Measurements from ENCODE around the gene TAOK2.
A peak's percentile ranks its signal among the peaks of the same experiment; 100 is the strongest.
"Not testable (repeated sequence)": the region's sequence is repeated elsewhere in the genome, so short reads cannot be mapped to it uniquely, and the experiment has no call there.

TAOK2 gene

GRCh38 chr16:30025156-30025555 lies 51.5 kb downstream of the TAOK2 start:
- DNase-seq (ENCODE audit: low spot score), result no peak

- DNase-seq (ENCODE audit: low spot score), result no peak
These were observed 51.9 kb downstream of the TAOK2 start for GRCh38 chr16:30025574-30025973.

GRCh38 chr16:30026449-30026848 lies 52.8 kb downstream of the TAOK2 start:
- DNase-seq (ENCODE audit: low spot score), result no peak

GRCh38 chr16:30027588-30028437 lies 54.1 kb downstream of the TAOK2 start:
- DNase-seq (ENCODE audit: low spot score), result no peak

GRCh38 chr16:30028438-30029076 lies 54.9 kb downstream of the TAOK2 start:
- DNase-seq (ENCODE audit: low spot score), result no peak

- DNase-seq (ENCODE audit: low spot score), result no peak
These were observed 56.5 kb downstream of the TAOK2 start for GRCh38 chr16:30030011-30030685.

GRCh38 chr16:30030841-30031413 lies 57.3 kb downstream of the TAOK2 start, which contains the start of gene TLCD3B:
Gene TLCD3B (minus strand): TSS chr16:30031271. CDS start chr16:30030527, 744 bp downstream.
- DNase-seq (ENCODE audit: low spot score), result no peak

GRCh38 chr16:30031477-30031918 lies 57.8 kb downstream of the TAOK2 start:
- no peak for DNase-seq (ENCODE audit: low spot score)

GRCh38 chr16:30032083-30032819 lies 58.6 kb downstream of the TAOK2 start:
- DNase-seq (ENCODE audit: low spot score), result peak; percentile 66

GRCh38 chr16:30033270-30033669 lies 59.6 kb downstream of the TAOK2 start:
- DNase-seq (ENCODE audit: low spot score), result no peak

- no peak for DNase-seq (ENCODE audit: low spot score)
These were observed 66.6 kb downstream of the TAOK2 start for GRCh38 chr16:30040221-30040620.

GRCh38 chr16:30040690-30041089 lies 67.0 kb downstream of the TAOK2 start:
- not testable (repeated sequence) for DNase-seq (ENCODE audit: low spot score)

- DNase-seq (ENCODE audit: low spot score), result peak; percentile 39
These were observed 68.2 kb downstream of the TAOK2 start for GRCh38 chr16:30041841-30042240.

All from CD4-positive, alpha-beta T cell treated with Interleukin-15 for 4 hours (primary cell).